Activated B cell treated with CpG ODN at 0.5 μM for 24 hours (primary cell): ENCODE results near the gene BHLHE23. TPM values are rescaled to one million over a fixed set of nuclear protein-coding genes. Genes with fewer than 3 reads are reported as not detected.

Experiments
- ATAC-seq: fragments of 200-7000 bp; cut with Tn5 transposase; one replicate; pipeline ENCODE4 v1.10.0; 2021; ENCODE audit warnings: low read depth, mild to moderate bottlenecking, moderate library complexity
- CTCF ChIA-PET: fragments of 350-600 bp; sonication (Branson Sonifier 250); formaldehyde crosslinking; loops from one replicate; lab custom pipeline; 2021; ENCODE audit warnings: antibody characterized with exemption; lab: Charles Lee
- POLR2A ChIA-PET: fragments of 350-600 bp; sonication (Branson Sonifier 250); formaldehyde crosslinking; loops from one replicate; lab custom pipeline; 2021; ENCODE audit warnings: antibody characterized with exemption; lab: Charles Lee
- DNase-seq: peaks from one replicate; pipeline ENCODE4 v3.0.0; 2022
- H3K27ac Mint-ChIP-seq: one replicate; pipeline ENCODE4 v1.8.0; 2020; ENCODE audit warnings: mixed read lengths
- H3K27me3 Mint-ChIP-seq: one replicate; pipeline ENCODE4 v1.8.0; 2021; ENCODE audit warnings: mixed read lengths
- H3K36me3 Mint-ChIP-seq: one replicate; pipeline ENCODE4 v1.8.0; 2021; ENCODE audit warnings: low read depth, mixed read lengths
- H3K4me1 Mint-ChIP-seq: one replicate; pipeline ENCODE4 v1.8.0; 2021; ENCODE audit warnings: mixed read lengths
- H3K4me3 Mint-ChIP-seq: one replicate; pipeline ENCODE4 v1.8.0; 2020; ENCODE audit warnings: mild to moderate bottlenecking, mixed read lengths
- H3K9me3 Mint-ChIP-seq: one replicate; pipeline ENCODE4 v1.8.0; 2020; ENCODE audit warnings: mixed read lengths
- CTCF ChIP-seq: fragments of 200-600 bp; IDR thresholded peaks from one replicate; pipeline ENCODE4 v1.8.0; 2022; ENCODE audit warnings: antibody characterized with exemption, mild to moderate bottlenecking
- intact Hi-C: fragments of 100-400 bp; cut with micrococcal nuclease; formaldehyde crosslinking; loops from one replicate; pipeline ENCODE4 v1.15.1; 2024
- total RNA-seq: library from RNA; stranded (reverse); gene quantifications from 2 replicates; pipeline ENCODE4 v1.2.3, GENCODE V29; 2022

The BHLHE23 gene
- total RNA-seq, 1 donor from 2014 or later: not detected

DNA sequence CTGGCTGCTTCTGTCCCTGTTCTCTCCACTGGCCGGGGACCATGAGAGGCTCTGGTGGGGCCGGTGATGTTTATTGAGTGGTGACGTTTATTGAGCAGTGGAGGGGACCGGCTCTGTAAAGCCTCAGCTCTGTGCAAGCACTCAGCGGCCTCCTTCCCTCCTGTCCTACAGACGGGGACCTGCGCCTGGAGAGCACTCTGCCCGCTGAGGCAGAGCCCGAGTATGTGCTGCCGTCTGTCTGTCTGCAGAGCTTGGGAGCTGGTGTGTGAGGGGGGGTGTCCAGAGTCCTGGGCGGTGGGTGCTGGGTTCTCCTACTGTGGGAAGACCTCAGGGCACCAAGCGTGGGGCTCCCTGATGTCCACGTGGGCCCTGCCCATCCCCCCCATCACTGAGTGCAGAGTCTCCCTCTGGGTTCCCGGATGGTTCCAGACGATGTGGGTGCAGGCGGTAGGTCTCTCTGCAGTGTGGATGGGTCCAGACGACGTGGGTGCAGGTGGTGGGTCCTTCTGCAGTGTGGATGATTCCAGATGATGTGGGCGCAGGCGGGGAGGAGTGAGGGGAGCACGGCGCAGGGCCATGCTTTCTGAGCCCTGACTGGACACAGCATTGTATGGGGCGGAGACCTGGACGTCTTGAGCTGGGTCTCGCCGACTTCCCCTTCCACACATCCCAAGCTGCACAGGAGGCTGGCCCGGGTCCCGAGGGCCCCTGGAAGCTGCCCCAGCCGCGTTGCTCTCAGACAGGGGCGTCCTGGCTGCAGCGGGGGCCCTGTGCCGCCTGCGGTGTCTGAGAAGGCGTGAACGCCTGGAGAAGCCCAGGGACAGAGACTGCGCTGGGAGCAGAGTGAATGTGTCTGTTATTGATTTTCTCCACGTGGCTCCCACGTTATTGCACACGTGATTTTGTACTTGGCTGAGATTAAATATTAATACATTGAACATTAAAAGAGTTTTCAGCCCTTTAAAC lies 14.9 kb upstream of the BHLHE23 start:
- no peak for TF ChIP-seq CTCF
- intact Hi-C loops: no loop called here
- Mint-ChIP-seq H3K9me3 (peaks cover 4% of the 10 kb centered on the region), H3K4me3 (no peak overlapping the region), H3K27ac (no peak overlapping the region), H3K4me1 (no peaks in the 10 kb centered on the region), H3K36me3 (no peaks in the 10 kb centered on the region), H3K27me3 (peaks cover 40% of the 10 kb centered on the region)
- ChIA-PET POLR2A (no interaction called here), CTCF (no interaction called here)
- DNase-seq (no peak), ATAC-seq (no peak)

GRCh38 chr20:63020681-63021080 lies 13.9 kb upstream of the BHLHE23 start:
- peaks cover 43% of the 10 kb centered on the region for H3K27me3 Mint-ChIP-seq
- H3K27ac Mint-ChIP-seq: no peak overlapping the region
- ChIA-PET POLR2A (no interaction called here), CTCF (no interaction called here)
- H3K36me3 Mint-ChIP-seq: no peaks in the 10 kb centered on the region
- DNase-seq: no peak
- ATAC-seq: no peak
- TF ChIP-seq CTCF: no peak
- no peaks in the 10 kb centered on the region for H3K4me1 Mint-ChIP-seq
- H3K9me3 Mint-ChIP-seq: peaks cover 4% of the 10 kb centered on the region
- intact Hi-C loops: no loop called here
- H3K4me3 Mint-ChIP-seq: no peak overlapping the region

- Mint-ChIP-seq H3K4me3 (no peak overlapping the region), H3K4me1 (no peaks in the 10 kb centered on the region), H3K27me3 (peaks cover 53% of the 10 kb centered on the region), H3K36me3 (peaks cover 2% of the 10 kb centered on the region), H3K27ac (no peak overlapping the region), H3K9me3 (peaks cover 14% of the 10 kb centered on the region)
- DNase-seq (no peak), ATAC-seq (no peak)
- intact Hi-C loops: loop anchor here (10.0 kb wide), 1 partner anchor 63 kb away; the partner anchor contains the start of gene SLC17A9
- no peak for TF ChIP-seq CTCF
- ChIA-PET CTCF (no interaction called here), POLR2A (no interaction called here)
These were observed 11.2 kb upstream of the BHLHE23 start for GRCh38 chr20:63017826-63018411.

DNA sequence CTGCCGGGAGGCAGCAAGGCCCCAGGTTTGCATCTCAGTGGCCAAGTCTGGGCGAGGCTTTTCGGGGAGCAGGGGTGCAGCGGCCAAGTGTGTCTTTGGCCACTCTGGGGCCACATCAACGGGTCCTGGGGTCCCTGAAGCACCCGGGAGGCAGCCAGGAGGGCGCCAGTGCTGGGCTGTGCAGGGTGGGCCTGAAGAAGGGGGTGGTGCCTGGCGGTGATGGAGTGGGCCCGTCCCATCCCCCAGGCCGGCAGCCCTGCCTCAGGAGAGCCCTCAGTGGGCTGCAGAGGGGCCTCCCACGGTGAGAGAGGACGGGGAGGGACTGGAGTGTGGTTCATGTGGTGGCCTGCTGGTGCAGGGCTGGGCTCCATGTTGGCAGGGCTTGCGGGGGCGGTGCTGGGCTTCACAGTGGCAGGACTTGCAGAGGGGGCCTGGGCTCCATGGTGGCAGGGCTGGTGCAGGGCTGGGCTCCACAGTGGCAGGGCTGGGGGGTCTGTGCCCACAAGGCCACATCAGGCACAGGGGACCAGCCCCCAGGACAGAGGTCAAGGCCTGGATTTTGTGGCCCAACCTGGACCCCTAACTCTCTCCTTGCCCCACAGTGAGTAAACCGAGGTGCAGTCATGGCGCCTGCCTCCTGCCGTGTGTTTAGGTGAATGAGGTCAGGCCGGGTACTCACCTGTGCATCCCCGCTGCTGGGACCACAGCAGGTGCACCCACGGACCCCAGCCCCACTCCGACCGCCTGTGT lies 10.5 kb upstream of the BHLHE23 start:
- DNase-seq (no peak), ATAC-seq (no peak)
- intact Hi-C loops: loop anchor here (10.0 kb wide), 1 partner anchor 62 kb away; the partner anchor contains the start of gene SLC17A9
- Mint-ChIP-seq H3K27ac (no peak overlapping the region), H3K4me3 (no peak overlapping the region), H3K4me1 (no peaks in the 10 kb centered on the region), H3K27me3 (peaks cover 55% of the 10 kb centered on the region), H3K9me3 (peaks cover 14% of the 10 kb centered on the region), H3K36me3 (peaks cover 2% of the 10 kb centered on the region)
- no peak for TF ChIP-seq CTCF
- ChIA-PET POLR2A (no interaction called here), CTCF (no interaction called here)
